Hepatocyte (in vitro differentiated cells): Measurements from ENCODE around the gene RIF1.

ENCODE experiments used
- CTCF ChIP-seq: fragments of 200-600 bp; sonication (generic); IDR thresholded peaks from 2 replicates; pipeline ENCODE4 v1.5.1; 2016; ENCODE audit warnings: antibody characterized with exemption, mild to moderate bottlenecking; ENCODE audit not compliant: poor library complexity
- EZH2 ChIP-seq: fragments of 200-600 bp; sonication (generic); IDR thresholded peaks from 2 replicates; pipeline ENCODE4 v1.6.1; 2016; ENCODE audit warnings: antibody characterized with exemption, mild to moderate bottlenecking, borderline replicate concordance
- EZH2phosphoT487 ChIP-seq: fragments of 200-600 bp; sonication (generic); IDR thresholded peaks from one replicate; pipeline ENCODE4 v1.6.1; 2018; ENCODE audit warnings: antibody characterized with exemption, mild to moderate bottlenecking, low read depth, moderate library complexity; ENCODE audit not compliant: unreplicated experiment, severe bottlenecking

GRCh38 chr2:151465771-151466170 lies 56.1 kb downstream of the RIF1 start:
- TF ChIP-seq EZH2 (no peak), CTCF (no peak), EZH2phosphoT487 (no peak)
